Ascending aorta (tissue), 2 donors: ENCODE measurements around the gene LAMA5. TPM values are rescaled to one million over a fixed set of nuclear protein-coding genes. Genes with fewer than 3 reads are reported as not detected.
A peak's percentile ranks its signal among the peaks of the same experiment; 100 is the strongest.

Experiments used
- DNase-seq, 2 donors: peaks; one replicate each; pipeline ENCODE4 v3.0.0-alpha.2; 2019; ENCODE audit warnings: low spot score in 2 of 2
- H3K27ac ChIP-seq, 2 donors: fragments of 200-600 bp; sonication (generic); one replicate each; pipeline ENCODE4 v1.5.1; 2016 to 2017; ENCODE audit warnings: mild to moderate bottlenecking in 1 of 2
- H3K27me3 ChIP-seq: fragments of 200-600 bp; sonication (generic); one replicate; pipeline ENCODE4 v1.5.1; 2017
- H3K36me3 ChIP-seq, 2 donors: fragments of 200-600 bp; sonication (generic); one replicate each; pipeline ENCODE4 v1.5.1; 2016
- H3K4me1 ChIP-seq, 2 donors: fragments of 200-600 bp; sonication (generic); one replicate each; pipeline ENCODE4 v1.5.1; 2016 to 2017; ENCODE audit warnings: mild to moderate bottlenecking in 1 of 2
- H3K4me3 ChIP-seq, 2 donors: fragments of 200-600 bp; sonication (generic); one replicate each; pipeline ENCODE4 v1.5.1; 2016 to 2017; ENCODE audit warnings: mild to moderate bottlenecking in 1 of 2
- H3K9me3 ChIP-seq, 2 donors: fragments of 200-600 bp; sonication (generic); one replicate each; pipeline ENCODE4 v1.5.1; 2016
- intact Hi-C: fragments of 100-400 bp; cut with DNase I; formaldehyde crosslinking; loops from one replicate; pipeline ENCODE4 v1.15.1; 2023
- total RNA-seq: library from RNA; depleted of rRNA; stranded (reverse); fragments of >200 nt; gene quantifications from one replicate; pipeline ENCODE4 v1.1.0, GENCODE V29; 2016
- TF ChIP-seq, protein P1 (sequence below), 3 experiments: fragments of 200-600 bp in 2 of 3; fragments of 450-650 bp in 1 of 3; sonication (generic) in 2 of 3; IDR thresholded peaks; one replicate each; pipeline ENCODE4 v1.5.1; 2016 to 2019; ENCODE audit warnings: antibody characterized with exemption in 3 of 3, mild to moderate bottlenecking in 1 of 3, moderate library complexity in 1 of 3

Gene LAMA5
- total RNA-seq, 1 donor from 2014 or later, result 469 TPM

DNA sequence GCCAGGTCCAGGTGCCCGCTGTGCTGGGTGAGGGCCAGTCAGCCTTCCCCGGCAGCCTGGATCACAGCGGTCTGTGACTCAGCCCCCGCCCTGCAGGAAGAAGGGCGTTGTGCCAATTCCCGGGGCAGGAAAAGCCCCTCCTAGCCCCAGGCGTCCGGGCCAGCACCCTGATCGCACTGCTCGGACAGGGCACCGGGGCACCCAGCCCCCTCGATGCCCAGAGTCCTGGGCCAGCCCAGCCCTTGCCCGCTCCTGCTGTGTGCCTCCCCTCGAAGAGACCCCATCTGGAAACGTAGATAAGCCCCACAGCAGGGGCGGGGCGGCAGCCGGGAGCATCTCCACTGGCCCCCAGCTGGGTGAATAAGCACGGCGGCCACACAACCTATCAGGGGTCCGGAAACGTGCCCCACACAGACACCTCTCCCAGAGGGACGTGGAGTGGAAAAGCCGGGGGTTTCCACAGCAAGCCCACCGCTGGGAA lies 9.9 kb downstream of the LAMA5 start:
- intact Hi-C loops, result no loop called here
- Histone ChIP-seq H3K4me1 (peaks cover 65 to 93% of the 10 kb centered on the region in 2 donors), H3K27me3 (no peaks in the 10 kb centered on the region), H3K4me3 (peak overlapping the region; percentile 49 to 60), H3K36me3 (peaks cover 2 to 12% of the 10 kb centered on the region in 2 donors), H3K9me3 (no peaks in the 10 kb centered on the region), H3K27ac (peak overlapping the region; percentile 98 to 99)
- DNase-seq, result peak in 1 of 2 donors; percentile 91
- TF ChIP-seq, protein P1, sequence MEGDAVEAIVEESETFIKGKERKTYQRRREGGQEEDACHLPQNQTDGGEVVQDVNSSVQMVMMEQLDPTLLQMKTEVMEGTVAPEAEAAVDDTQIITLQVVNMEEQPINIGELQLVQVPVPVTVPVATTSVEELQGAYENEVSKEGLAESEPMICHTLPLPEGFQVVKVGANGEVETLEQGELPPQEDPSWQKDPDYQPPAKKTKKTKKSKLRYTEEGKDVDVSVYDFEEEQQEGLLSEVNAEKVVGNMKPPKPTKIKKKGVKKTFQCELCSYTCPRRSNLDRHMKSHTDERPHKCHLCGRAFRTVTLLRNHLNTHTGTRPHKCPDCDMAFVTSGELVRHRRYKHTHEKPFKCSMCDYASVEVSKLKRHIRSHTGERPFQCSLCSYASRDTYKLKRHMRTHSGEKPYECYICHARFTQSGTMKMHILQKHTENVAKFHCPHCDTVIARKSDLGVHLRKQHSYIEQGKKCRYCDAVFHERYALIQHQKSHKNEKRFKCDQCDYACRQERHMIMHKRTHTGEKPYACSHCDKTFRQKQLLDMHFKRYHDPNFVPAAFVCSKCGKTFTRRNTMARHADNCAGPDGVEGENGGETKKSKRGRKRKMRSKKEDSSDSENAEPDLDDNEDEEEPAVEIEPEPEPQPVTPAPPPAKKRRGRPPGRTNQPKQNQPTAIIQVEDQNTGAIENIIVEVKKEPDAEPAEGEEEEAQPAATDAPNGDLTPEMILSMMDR (IDR thresholded peaks at IDR 0.05), result no peak

GRCh38 chr20:62356589-62357186 lies 10.4 kb downstream of the LAMA5 start:
- Histone ChIP-seq H3K9me3 (no peaks in the 10 kb centered on the region), H3K4me1 (peaks cover 65 to 90% of the 10 kb centered on the region in 2 donors), H3K4me3 (peak overlapping the region; percentile 49 to 60), H3K36me3 (peaks cover 7 to 12% of the 10 kb centered on the region in 2 donors), H3K27me3 (no peaks in the 10 kb centered on the region), H3K27ac (peak overlapping the region; percentile 98 to 99)
- TF ChIP-seq, protein P1 (IDR thresholded peaks at IDR 0.05), result no peak
- no peak for DNase-seq
- intact Hi-C loops, result loop anchor here (1.0 kb wide), 1 partner anchor 8 kb away; no protein-coding TSS in a partner anchor

GRCh38 chr20:62355878-62356588 lies 11.1 kb downstream of the LAMA5 start:
- TF ChIP-seq, protein P1 (IDR thresholded peaks at IDR 0.05), result no peak
- H3K4me3 ChIP-seq, result peak overlapping the region; percentile 49 to 60
- intact Hi-C loops, result loop anchor here (1.0 to 2.0 kb wide), 2 partner anchors 8 to 13 kb away; no protein-coding TSS in a partner anchor

GRCh38 chr20:62355516-62355877 lies 11.6 kb downstream of the LAMA5 start:
- Histone ChIP-seq H3K4me1 (peaks cover 63 to 79% of the 10 kb centered on the region in 2 donors), H3K4me3 (peak overlapping the region; percentile 49 to 60), H3K36me3 (peaks cover 18 to 19% of the 10 kb centered on the region in 2 donors), H3K9me3 (no peaks in the 10 kb centered on the region), H3K27ac (peak overlapping the region; percentile 98 to 99), H3K27me3 (no peaks in the 10 kb centered on the region)
- intact Hi-C loops, result loop anchor here (2.0 kb wide), 1 partner anchor 13 kb away; no protein-coding TSS in a partner anchor
- TF ChIP-seq, protein P1 (IDR thresholded peaks at IDR 0.05), result no peak
- peak in 1 of 2 donors; percentile 88 for DNase-seq

More at GRCh38 chr20:62355878-62356588, 11.1 kb downstream of the LAMA5 start:
- DNase-seq, result peak in 1 of 2 donors; percentile 85
- peak overlapping the region; percentile 98 to 99 for H3K27ac ChIP-seq
- H3K9me3 ChIP-seq, result no peaks in the 10 kb centered on the region
- no peaks in the 10 kb centered on the region for H3K27me3 ChIP-seq
- H3K4me1 ChIP-seq, result peaks cover 63 to 84% of the 10 kb centered on the region in 2 donors
- H3K36me3 ChIP-seq, result peaks cover 13 to 17% of the 10 kb centered on the region in 2 donors

DNA sequence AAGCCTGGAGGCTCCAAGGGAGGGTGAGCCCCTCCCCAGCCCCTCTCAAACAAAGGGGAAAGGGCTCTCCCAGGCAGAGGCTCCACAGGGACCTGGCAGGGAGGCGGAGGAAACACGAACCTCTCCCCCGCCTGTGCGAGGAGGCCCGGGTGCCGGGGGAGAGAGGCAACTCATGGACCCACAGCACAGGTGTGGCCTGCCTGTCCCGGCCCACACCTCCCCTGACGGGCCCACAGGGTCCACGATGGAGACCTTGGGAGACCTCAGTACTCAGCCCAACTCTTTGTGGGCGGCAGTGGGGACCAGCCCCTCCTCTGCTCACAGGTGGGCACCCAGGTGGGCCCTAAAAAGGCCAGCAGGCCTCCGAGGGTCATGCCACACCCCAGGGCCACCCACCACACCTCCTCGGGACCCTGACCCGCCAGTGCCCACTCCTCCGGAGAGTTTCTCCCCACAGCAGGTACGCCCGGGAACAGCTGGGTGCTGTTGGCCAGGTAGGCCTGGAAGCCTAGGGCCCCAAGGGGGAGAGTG lies 12.2 kb downstream of the LAMA5 start:
- no peak for DNase-seq
- TF ChIP-seq, protein P1 (IDR thresholded peaks at IDR 0.05), result no peak
- Histone ChIP-seq H3K4me3 (peak overlapping the region; percentile 49 to 60), H3K9me3 (no peaks in the 10 kb centered on the region), H3K27me3 (no peaks in the 10 kb centered on the region), H3K4me1 (peaks cover 61 to 77% of the 10 kb centered on the region in 2 donors), H3K36me3 (peaks cover 21 to 25% of the 10 kb centered on the region in 2 donors), H3K27ac (peak overlapping the region; percentile 98 to 99)
- intact Hi-C loops, result loop anchor here (2.0 kb wide), 1 partner anchor 14 kb away; no protein-coding TSS in a partner anchor
